Umbilical cord (tissue), 2 donors: ENCODE measurements around the gene ARVCF. TPM values are rescaled to one million over a fixed set of nuclear protein-coding genes. Genes with fewer than 3 reads are reported as not detected.
"Not testable (repeated sequence)": the region's sequence is repeated elsewhere in the genome, so short reads cannot be mapped to it uniquely, and the experiment has no call there.

ENCODE experiments used
- DNase-seq: peaks from one replicate; pipeline ENCODE4 v3.0.0-alpha.2; 2015; ENCODE audit warnings: low spot score
- total RNA-seq: library from RNA; depleted of rRNA; stranded (reverse); fragments of >200 nt; gene quantifications from one replicate; pipeline ENCODE4 v1.2.3, GENCODE V29; 2014; ENCODE audit warnings: low replicate concordance; ENCODE audit not compliant: insufficient read depth

The ARVCF gene
- total RNA-seq, 1 donor from 2014 or later = 35.4 TPM

DNA sequence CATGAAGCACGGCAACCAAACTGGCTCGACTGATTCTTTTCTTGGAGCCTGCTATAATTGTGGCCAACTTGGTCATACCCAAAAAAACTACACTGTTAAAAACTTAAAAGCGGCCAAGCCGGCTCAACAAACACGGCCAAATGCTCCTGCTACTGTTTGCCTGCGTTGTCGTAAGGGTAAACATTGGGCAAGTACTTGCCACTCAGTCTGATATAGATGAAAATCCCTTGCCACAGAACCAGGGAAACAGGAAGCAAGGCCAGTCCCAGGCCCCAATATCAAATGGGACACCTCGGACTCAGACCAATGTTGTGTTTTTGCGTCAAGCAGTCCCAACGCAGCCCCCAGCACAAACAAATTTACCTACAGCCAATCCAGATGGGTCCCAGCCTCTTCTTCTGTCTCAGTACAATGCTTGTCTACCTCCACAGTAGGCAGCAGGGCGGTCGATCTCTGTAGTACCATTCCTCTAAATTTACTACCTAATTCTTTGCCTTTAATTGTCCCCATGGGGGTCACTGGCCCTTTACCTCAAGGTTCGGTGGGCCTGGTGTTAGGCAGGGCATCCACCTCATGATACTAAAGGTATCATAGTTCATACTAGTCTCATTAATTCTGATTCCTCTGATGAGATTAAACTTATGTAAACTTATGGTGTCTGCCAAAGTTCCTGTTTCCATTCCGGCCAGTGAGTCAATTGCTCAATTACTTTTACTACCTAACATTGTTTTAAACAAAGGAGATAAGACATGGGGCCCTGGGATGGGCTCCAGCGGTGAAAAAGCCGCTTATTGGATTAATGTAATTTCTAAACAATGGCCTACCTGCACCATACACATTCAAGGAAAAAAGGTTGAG, 78.8 kb downstream of the ARVCF start:
- no peak for DNase-seq

DNA sequence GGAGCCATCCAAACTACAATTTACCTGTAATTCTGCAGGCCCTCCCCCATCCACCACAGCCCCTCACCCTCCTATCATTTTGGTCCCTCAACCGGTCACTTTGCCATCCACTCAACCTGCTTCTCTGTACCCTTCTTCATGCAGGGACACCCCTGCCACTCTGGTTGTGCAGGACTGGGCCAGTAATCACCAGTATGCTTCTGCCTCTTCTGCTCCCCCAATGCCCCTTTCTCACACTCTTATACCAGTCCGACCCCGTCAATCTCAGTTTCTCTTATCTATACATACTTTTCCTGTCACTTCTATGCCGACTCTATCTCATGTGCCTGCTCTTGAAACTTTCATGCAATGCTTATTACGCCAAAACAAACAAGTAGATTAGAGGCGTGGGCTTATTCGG, 80.1 kb downstream of the ARVCF start:
- DNase-seq = no peak

DNA sequence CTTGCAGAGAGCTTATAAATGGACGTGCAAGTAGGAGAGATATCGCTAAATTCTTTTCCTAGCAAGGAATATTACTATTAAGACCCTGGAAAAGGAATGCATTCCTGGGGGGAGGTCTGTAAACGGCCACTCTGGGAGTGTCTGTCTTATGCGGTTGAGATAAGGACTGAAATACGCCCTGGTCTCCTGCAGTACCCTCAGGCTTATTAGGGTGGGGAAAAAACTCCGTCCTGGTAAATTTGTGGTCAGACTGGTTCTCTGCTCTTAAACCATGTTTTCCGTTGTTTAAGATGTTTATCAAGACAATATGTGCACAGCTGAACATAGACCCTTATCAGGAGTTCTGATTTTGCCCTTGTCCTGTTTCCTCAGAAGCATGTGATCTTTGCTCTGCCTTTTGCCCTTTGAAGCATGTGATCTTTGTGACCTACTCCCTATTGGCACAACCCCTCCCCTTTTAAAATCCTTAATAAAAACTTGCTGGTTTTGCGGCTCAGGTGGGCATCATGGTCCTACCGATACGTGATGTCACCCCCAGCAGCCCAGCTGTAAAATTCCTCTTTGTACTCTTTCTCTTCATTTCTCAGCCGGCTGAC, 81.4 kb downstream of the ARVCF start:
- not testable (repeated sequence) for DNase-seq

DNA sequence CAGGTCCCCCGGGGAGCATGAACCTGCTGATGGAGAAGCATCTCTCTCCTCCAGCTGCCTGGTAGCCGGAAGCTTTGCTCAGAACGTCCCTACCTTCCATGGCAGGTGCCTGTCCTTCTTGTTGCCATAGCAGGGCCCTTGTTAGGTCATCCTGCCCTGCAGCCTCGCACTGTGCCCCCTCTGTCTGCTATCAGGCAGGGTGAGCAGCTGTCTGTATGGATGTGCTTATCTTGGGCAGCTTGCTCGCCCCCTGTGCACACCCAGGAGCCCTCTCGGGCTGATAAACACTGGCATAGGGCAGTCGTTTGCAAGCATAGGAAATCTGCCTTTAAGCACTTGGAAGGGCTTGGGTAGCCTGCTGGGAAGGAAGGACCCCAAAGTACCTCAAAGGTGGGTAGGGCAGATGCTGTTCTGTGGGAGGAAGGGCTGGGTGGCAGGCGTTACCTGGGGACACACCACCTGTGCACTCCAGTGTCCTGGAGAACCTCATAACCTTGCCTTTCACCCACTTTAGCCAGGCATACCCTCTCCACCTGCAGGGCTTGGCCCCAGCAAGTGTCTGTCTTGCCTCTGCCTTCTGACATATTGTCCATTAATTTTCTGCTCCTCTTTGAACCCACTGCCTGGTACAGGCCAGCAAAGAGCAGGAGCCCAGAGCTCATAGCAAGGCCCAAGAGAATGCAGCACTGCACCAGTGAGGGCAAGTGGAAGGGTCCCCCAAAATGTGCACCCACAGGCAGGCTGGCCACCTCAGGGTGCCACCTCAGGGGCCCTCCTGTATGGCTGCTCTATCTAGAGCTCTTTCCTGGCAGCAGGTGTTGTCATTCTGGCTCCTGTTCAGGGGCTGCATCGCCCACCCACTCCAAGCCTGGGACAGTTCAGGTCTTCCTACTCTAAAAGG, 83.0 kb downstream of the ARVCF start:
- DNase-seq = no peak

DNA sequence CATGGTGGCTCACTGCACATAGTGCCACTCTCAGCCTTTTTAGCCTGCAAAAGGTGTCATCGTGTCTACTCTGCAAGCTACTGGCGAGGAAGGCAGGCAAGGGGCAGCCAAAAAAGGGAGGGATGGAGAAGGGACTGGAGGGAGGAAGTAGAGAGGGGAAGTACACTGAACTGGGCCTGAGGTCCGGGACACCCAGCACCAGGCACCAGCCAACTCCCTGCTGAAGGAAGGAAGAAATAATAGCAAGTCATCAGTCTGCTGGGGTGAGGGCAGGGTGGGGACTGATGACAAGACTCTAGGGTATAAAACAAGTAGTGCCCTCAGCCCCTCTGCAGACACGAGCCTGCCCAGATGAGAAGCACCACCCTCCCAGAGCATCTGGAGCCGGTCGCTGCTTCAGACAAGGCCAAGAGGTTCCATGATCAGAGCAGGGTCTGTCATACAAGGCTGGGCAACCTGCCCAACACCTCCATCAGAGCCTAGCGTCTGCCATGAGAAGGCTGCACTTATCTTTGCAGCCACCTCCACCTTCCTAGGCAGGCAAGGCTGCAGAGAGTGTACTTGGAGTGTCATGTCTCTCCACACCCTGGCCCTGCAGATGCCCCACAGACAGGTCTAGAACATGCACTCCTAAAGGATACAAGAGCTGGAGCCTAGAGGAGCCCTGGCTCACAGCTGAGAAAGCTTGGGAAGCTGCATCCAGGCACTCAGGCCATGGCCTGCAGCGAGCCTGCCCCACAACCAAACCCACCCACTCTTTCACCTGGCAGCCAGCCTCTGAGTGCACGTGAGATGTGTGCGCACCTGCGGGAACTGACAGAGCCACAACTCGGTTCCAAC, 84.0 kb downstream of the ARVCF start:
- DNase-seq = no peak

DNA sequence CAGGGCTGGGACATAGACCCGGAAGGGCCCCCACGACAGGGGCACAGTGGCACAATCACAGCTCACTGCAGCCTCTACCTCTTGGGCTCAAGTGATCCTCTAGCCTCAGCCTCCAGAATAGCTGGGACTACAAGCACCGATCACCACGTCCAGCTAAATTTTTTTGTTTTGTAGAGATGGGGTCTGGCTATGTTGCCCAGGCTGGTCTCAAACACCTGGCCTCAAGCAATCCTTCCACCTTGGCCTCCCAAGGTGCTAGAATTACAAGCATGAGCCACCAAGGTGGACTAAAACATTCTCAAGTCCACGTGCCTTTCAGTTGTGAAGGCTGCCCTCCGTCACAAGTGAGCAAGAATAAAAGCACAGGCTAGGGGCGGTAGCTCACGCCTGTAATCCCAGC, 85.1 kb downstream of the ARVCF start:
- DNase-seq = no peak

DNA sequence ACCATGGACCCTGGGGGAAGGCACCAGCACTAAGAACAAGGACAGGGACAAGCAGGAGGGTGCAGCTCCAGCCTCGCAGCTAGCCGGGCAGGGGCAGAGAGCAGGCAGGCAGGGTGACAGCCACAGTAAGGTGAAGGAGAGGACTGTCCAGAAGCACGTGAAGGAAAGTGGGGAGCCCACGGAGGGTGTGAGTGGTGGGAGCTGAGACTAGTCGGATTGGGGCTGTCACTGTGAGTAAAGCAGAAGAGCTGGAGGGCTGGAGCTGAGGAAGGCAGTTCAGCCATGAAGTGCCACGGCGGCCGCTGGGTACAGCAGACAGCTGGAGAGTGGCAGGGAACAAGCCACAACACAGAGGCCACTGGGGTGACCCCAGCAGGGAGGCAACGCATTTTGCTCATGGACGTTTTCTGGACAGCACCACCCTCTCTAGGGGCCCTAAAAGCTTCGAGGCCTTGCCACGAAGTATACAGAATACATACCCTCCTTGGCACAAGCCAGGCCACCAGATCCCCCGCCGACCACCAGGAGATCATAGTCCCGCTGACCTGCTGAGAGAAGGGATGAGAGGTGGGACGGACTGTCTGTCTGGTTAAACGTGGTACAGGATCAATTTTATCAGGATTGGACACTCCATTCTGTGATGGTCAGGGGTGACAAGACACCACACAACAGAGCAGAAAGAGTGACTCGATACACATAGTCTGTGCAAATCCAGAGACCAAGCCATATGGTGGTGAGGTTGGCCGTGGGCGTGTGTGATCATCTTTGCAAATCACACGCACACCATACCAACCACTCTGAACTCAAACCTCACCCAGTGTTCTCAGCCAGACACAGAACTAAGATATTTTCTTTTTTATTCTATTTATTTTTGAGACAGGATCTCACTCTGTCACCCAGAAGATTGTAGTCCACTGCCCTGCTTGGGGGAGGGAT, 85.8 kb downstream of the ARVCF start:
- no peak for DNase-seq

DNA sequence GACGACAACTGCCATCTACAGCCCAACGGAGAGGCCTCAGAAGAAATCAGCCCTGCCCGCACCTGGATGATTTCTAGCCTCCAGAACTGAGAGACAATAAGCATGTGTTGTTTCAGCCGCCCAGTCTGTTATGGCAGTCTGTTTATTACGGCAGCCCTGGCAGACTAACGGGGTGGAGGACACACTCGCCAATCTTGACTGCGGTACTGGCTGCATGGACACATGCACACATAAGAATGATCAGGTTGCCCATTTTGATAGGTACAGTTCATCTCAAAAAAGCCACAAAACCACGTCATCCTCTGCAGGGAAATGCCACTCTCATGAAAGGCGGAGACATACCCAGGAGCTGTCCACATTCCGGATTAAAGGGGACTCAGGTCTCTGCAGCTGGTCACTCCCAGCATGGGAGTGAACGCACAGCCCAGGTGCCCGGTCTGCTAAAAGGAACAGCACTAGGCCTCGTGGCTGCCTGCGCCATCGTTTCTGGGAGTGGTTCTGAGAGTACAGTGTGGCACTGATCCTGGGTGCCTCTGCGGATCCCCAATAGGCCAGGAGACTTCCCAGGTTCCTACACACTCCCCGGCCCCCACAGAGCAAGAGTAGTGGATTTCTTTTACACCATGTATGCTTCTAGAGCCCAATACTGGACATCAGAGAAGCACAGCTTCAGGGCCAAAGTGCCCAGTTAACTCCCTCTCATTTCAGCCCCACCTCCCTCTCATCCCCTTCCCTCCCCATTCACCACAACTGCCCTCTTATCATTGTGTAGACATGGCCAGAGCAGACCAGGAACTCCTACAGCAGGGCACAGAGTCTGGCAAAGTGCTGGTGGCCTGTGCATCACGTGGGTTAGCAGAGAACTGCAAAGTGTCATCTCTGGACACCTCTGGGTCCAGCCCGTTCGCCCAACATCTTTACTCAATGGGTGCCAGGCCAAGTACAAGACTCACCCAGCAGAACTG, 86.8 kb downstream of the ARVCF start:
- DNase-seq = no peak

DNA sequence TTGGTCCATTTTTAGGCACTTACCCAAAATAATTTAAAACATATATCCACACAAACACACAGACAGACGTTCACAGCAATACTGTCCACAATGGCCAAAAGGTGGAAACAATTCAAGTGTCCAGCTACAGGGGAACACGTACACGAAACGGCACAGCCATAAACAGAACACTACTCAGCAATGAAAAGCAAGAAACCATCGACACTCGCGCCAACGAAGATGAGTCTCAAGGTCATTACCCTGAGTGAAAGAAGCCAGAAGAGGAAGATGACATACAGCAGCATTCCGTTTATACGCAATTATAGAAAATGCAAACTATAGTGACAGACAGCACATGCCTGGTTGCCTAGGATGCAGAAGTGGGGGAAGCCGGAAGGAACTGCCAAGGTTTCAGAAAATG, 88.4 kb downstream of the ARVCF start:
- no peak for DNase-seq

DNA sequence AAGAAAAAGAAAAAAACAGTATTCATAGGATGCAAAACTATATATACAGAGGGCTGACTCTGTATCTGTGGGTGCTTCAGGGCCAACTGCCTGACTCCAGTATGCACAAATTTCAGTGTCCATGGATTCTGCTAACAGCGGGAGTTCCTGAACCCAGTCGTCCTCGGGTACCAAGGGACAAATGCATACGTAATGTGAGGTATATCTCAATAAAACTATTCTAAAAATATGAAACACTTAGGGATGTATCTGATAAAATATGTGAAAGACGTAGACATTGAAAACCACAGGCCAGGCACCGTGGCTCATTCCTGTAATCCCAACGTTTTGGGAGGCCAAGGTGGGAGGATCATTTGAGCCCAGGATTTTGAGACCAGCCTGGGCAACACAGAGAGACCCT, 88.9 kb downstream of the ARVCF start:
- no peak for DNase-seq

DNA sequence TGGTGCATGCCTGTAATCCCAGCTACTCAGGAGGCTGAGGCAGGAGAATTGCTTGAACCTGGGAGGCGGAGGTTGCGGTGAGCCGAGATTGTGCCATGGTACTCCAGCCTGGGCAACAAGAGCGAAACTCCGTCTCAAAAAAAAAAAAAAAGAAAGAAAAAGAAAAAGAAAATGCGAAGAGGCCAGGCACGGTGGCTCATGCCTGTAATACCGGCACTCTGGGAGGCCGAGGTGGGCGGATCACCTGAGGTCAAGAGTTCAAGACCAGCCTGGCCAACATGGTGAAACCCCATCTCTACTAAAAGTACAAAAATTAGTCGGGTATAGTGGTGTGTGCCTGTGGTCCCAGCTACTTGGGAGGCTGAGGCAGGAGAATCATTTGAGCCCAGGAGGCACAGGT, 90.6 kb downstream of the ARVCF start:
- DNase-seq = not testable (repeated sequence)

DNA sequence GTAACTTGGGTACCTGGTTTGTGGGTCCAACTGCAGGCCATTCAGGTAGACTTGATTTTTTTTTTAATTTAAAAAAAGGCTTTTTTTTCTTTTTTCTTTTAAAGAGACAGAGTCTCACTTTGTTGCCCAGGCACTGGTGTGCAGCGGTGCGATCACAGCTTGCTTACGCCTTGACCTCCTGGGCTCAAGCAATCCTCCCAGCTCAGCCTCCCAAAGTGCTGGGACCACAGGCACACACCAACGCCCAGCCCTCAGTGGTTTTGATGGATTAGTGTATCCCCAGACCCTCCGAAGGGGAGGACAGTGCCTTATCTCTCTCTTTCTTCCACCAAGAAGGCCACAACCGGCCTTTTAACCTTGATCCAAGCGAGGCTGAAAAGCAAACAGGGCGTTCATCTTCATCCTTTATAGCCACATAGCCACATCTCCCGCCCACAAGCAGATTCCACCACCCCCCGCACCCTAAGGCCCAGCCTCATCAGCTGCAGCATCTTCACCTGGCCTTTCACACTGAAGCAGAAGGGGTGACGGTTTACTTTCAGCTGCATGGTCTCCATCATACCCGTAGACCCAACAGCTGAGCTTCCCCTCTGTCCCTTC, 92.6 kb downstream of the ARVCF start:
- DNase-seq = no peak

DNA sequence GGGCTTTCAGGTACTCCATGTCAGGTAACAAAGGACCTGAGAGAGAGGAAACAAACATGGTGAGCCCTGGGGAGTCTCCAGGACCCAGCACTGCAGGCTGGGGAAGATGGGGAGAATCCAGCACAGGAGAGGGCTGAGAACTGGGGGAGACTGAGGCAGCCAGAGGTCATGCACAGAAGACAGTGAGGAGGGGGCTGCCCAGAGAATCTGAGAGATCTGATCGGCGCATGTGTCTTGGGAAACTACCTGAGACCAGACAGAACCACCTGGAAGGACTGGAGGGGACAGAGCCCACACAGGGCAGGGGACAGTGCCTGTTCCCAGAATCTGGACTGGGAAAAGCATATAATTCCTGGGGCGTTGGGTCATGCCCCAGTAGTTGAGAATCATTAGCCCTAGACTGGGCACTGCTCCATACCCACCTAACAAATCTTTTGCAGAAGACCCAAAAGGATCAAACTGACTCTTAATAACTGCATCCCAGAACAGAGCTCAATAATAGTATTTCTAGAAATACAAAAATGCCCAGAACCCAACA, 95.0 kb downstream of the ARVCF start:
- no peak for DNase-seq

Other genes starting within 250 kb of the ARVCF start
- 19.7 TPM for gene GNB1L, start 161.9 kb downstream of the ARVCF start, total RNA-seq
- gene RTL10, start 161.9 kb downstream of the ARVCF start, total RNA-seq = 13.5 TPM
- gene COMT, start 75.1 kb downstream of the ARVCF start, total RNA-seq = 140 TPM
- 32.0 TPM for gene TXNRD2, start 75.0 kb downstream of the ARVCF start, total RNA-seq
- 20.5 TPM for gene TANGO2, start 4.3 kb upstream of the ARVCF start, total RNA-seq
- gene DGCR8, start 63.4 kb upstream of the ARVCF start, total RNA-seq = 16.4 TPM
- gene RANBP1, start 99.3 kb upstream of the ARVCF start, total RNA-seq = 265 TPM
- gene TRMT2A, start 100.4 kb upstream of the ARVCF start, total RNA-seq = 30.8 TPM
- gene ZDHHC8, start 115.0 kb upstream of the ARVCF start, total RNA-seq = 2.2 TPM
- not detected for gene CCDC188, start 134.2 kb upstream of the ARVCF start, total RNA-seq